ENCODE data around the gene RNASEL. TPM values are rescaled to one million over a fixed set of nuclear protein-coding genes. Genes with fewer than 3 reads are reported as not detected.
A peak's percentile ranks its signal among the peaks of the same experiment; 100 is the strongest.

Gene RNASEL
- total RNA-seq, 1 donor from 2014 or later, result 4.0 TPM

DNA sequence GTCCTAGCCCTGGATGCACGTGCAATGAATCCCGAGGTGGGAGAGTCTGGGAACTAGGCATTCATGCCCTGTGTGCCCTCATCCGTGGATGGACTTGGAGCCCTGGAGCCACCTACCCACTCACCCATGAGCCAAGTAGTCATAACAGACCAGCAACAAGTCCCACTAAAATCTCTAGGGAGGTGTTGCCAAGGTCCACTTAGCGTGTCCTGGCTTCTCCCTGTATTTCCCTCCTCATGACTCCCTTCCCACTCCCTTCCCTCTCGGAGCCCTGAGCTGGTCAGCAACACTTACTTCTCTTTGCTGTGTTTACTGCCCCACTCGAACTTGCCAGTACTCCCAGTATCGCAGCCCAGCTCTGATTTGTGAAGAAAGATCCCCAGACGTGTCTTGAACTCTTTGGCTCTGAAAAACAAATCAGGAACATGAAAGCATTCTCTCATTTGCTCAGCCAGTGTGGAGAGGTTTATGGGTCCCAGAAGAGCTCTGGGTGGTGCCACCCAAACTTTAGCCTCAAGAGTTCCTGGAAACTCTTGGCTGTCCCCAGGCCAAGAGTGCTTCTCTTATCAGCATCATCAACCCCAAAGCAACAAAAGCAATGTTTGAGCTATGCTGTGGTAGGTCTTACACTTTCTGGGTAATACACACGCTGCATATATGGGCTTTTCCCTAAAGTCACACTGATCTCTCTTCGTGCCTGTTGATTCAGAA, 14.0 kb upstream of the RNASEL start:
- Mint-ChIP-seq H3K4me3 (ENCODE audit: unreplicated experiment) (no peak overlapping the region), H3K27me3 (ENCODE audit: low read depth) (no peaks in the 10 kb centered on the region), H3K36me3 (ENCODE audit: low read depth) (peaks cover 6% of the 10 kb centered on the region), H3K4me1 (ENCODE audit: low read depth) (peaks cover 11% of the 10 kb centered on the region), H3K9me3 (ENCODE audit: low read depth) (no peaks in the 10 kb centered on the region), H3K27ac (ENCODE audit: unreplicated experiment) (peak overlapping the region; percentile 79)
- TF ChIP-seq, protein P1, sequence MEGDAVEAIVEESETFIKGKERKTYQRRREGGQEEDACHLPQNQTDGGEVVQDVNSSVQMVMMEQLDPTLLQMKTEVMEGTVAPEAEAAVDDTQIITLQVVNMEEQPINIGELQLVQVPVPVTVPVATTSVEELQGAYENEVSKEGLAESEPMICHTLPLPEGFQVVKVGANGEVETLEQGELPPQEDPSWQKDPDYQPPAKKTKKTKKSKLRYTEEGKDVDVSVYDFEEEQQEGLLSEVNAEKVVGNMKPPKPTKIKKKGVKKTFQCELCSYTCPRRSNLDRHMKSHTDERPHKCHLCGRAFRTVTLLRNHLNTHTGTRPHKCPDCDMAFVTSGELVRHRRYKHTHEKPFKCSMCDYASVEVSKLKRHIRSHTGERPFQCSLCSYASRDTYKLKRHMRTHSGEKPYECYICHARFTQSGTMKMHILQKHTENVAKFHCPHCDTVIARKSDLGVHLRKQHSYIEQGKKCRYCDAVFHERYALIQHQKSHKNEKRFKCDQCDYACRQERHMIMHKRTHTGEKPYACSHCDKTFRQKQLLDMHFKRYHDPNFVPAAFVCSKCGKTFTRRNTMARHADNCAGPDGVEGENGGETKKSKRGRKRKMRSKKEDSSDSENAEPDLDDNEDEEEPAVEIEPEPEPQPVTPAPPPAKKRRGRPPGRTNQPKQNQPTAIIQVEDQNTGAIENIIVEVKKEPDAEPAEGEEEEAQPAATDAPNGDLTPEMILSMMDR (IDR thresholded peaks at IDR 0.05), result no peak
- DNase-seq (ENCODE audit: low spot score), result no peak

DNA sequence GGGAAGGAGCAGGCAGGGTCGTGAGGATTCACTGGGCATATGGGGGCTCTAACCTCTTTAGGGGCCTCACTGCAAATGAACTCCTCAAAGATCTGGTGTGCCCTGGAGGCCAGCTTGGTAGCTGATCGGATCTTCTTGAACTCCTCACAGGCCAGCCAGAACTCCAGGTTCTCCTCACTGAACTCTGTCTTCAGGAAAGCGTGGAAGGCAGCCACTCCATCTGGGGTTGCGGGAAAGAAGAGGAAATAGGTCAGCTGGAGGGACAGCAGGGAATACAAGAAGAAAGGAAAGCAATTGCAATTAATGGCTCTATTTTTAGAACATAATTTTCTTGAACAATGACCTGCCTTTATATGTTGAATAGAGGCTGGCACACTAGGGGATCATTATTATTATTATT, 12.9 kb upstream of the RNASEL start:
- H3K27ac Mint-ChIP-seq (ENCODE audit: unreplicated experiment), result no peak overlapping the region
- no peak for DNase-seq (ENCODE audit: low spot score)
- H3K9me3 Mint-ChIP-seq (ENCODE audit: low read depth), result no peaks in the 10 kb centered on the region
- no peaks in the 10 kb centered on the region for H3K27me3 Mint-ChIP-seq (ENCODE audit: low read depth)
- peaks cover 6% of the 10 kb centered on the region for H3K36me3 Mint-ChIP-seq (ENCODE audit: low read depth)
- H3K4me1 Mint-ChIP-seq (ENCODE audit: low read depth), result peaks cover 11% of the 10 kb centered on the region
- H3K4me3 Mint-ChIP-seq (ENCODE audit: unreplicated experiment), result no peak overlapping the region
- TF ChIP-seq, protein P1 (IDR thresholded peaks at IDR 0.05), result no peak

- Mint-ChIP-seq H3K4me3 (ENCODE audit: unreplicated experiment) (no peak overlapping the region), H3K9me3 (ENCODE audit: low read depth) (no peaks in the 10 kb centered on the region), H3K4me1 (ENCODE audit: low read depth) (peaks cover 11% of the 10 kb centered on the region), H3K27ac (ENCODE audit: unreplicated experiment) (no peak overlapping the region), H3K36me3 (ENCODE audit: low read depth) (peaks cover 6% of the 10 kb centered on the region), H3K27me3 (ENCODE audit: low read depth) (no peaks in the 10 kb centered on the region)
- TF ChIP-seq, protein P1 (IDR thresholded peaks at IDR 0.05), result peak; percentile 93
- no peak for DNase-seq (ENCODE audit: low spot score)
Observed at GRCh38 chr1:182601416-182601786, 12.3 kb upstream of the RNASEL start.

- H3K27me3 Mint-ChIP-seq (ENCODE audit: low read depth), result no peaks in the 10 kb centered on the region
- no peak for DNase-seq (ENCODE audit: low spot score)
- H3K27ac Mint-ChIP-seq (ENCODE audit: unreplicated experiment), result no peak overlapping the region
- no peak overlapping the region for H3K4me3 Mint-ChIP-seq (ENCODE audit: unreplicated experiment)
- peaks cover 6% of the 10 kb centered on the region for H3K36me3 Mint-ChIP-seq (ENCODE audit: low read depth)
- H3K9me3 Mint-ChIP-seq (ENCODE audit: low read depth), result no peaks in the 10 kb centered on the region
- H3K4me1 Mint-ChIP-seq (ENCODE audit: low read depth), result peaks cover 14% of the 10 kb centered on the region
- TF ChIP-seq, protein P1 (IDR thresholded peaks at IDR 0.05), result no peak
Observed at GRCh38 chr1:182600745-182601415, 11.8 kb upstream of the RNASEL start.

GRCh38 chr1:182600036-182600713, 11.1 kb upstream of the RNASEL start:
- Mint-ChIP-seq H3K9me3 (ENCODE audit: low read depth) (no peaks in the 10 kb centered on the region), H3K27ac (ENCODE audit: unreplicated experiment) (no peak overlapping the region), H3K4me1 (ENCODE audit: low read depth) (peaks cover 16% of the 10 kb centered on the region), H3K36me3 (ENCODE audit: low read depth) (peaks cover 6% of the 10 kb centered on the region), H3K4me3 (ENCODE audit: unreplicated experiment) (no peak overlapping the region), H3K27me3 (ENCODE audit: low read depth) (no peaks in the 10 kb centered on the region)
- DNase-seq (ENCODE audit: low spot score), result no peak
- TF ChIP-seq, protein P1 (IDR thresholded peaks at IDR 0.05), result no peak
